ENCODE measurements around the gene AKR1D1. TPM values are rescaled to one million over a fixed set of nuclear protein-coding genes. Genes with fewer than 3 reads are reported as not detected.

AKR1D1 gene
- total RNA-seq, 4 donors from 2014 or later, result 0.20 TPM; not detected in 3

- in situ Hi-C loops (cut with MboI; ENCODE audit: low sequenced_read_pairs in 4 of 4), result no loop called here
- Histone ChIP-seq H3K27me3 (no peaks in the 10 kb centered on the region), H3K4me3 (no peak overlapping the region), H3K9me3 (no peaks in the 10 kb centered on the region), H3K4me1 (no peaks in the 10 kb centered on the region), H3K27ac (no peak overlapping the region), H3K36me3 (no peaks in the 10 kb centered on the region)
- TF ChIP-seq POLR2A (IDR thresholded peaks at IDR 0.05), result no peak
- no peak for TF ChIP-seq CTCF (IDR thresholded peaks at IDR 0.05 in 4 of 5, conservative IDR thresholded peaks at IDR 0.05 in 1 of 5)
- ATAC-seq, result no peak
- no peak for DNase-seq
- intact Hi-C loops (cut with DNase I; ENCODE audit: low total_unique reads), result no loop called here
These were observed 40.6 kb downstream of the AKR1D1 start for GRCh38 chr7:138116892-138117291.

GRCh38 chr7:138120140-138120827 lies 44.0 kb downstream of the AKR1D1 start:
- DNase-seq (no peak), ATAC-seq (no peak)
- H3K4me3 ChIP-seq, result no peak overlapping the region
- no peak overlapping the region for H3K27ac ChIP-seq
- TF ChIP-seq CTCF (IDR thresholded peaks at IDR 0.05 in 4 of 5, conservative IDR thresholded peaks at IDR 0.05 in 1 of 5) (no peak), POLR2A (IDR thresholded peaks at IDR 0.05) (no peak)
- H3K27me3 ChIP-seq, result no peaks in the 10 kb centered on the region
- in situ Hi-C loops (cut with MboI; ENCODE audit: low sequenced_read_pairs in 4 of 4), result no loop called here
- H3K4me1 ChIP-seq, result no peaks in the 10 kb centered on the region
- H3K36me3 ChIP-seq, result no peaks in the 10 kb centered on the region
- intact Hi-C loops (cut with DNase I; ENCODE audit: low total_unique reads), result no loop called here
- H3K9me3 ChIP-seq, result no peaks in the 10 kb centered on the region

GRCh38 chr7:138122162-138122561 lies 45.9 kb downstream of the AKR1D1 start:
- intact Hi-C loops (cut with DNase I; ENCODE audit: low total_unique reads) (no loop called here), in situ Hi-C loops (cut with MboI; ENCODE audit: low sequenced_read_pairs in 4 of 4) (no loop called here)
- no peaks in the 10 kb centered on the region for H3K36me3 ChIP-seq
- ATAC-seq (no peak), DNase-seq (no peak)
- no peaks in the 10 kb centered on the region for H3K4me1 ChIP-seq
- H3K4me3 ChIP-seq, result no peak overlapping the region
- H3K27ac ChIP-seq, result no peak overlapping the region
- no peaks in the 10 kb centered on the region for H3K9me3 ChIP-seq
- TF ChIP-seq POLR2A (IDR thresholded peaks at IDR 0.05) (no peak), CTCF (IDR thresholded peaks at IDR 0.05 in 4 of 5, conservative IDR thresholded peaks at IDR 0.05 in 1 of 5) (no peak)
- no peaks in the 10 kb centered on the region for H3K27me3 ChIP-seq

- H3K27ac ChIP-seq, result no peak overlapping the region
These were observed 48.9 kb downstream of the AKR1D1 start for GRCh38 chr7:138125119-138125518.

More at GRCh38 chr7:138125119-138125518, 48.9 kb downstream of the AKR1D1 start:
- no peak overlapping the region for H3K4me3 ChIP-seq
- ATAC-seq (no peak), DNase-seq (no peak)
- H3K9me3 ChIP-seq, result no peaks in the 10 kb centered on the region
- H3K4me1 ChIP-seq, result no peaks in the 10 kb centered on the region
- TF ChIP-seq CTCF (IDR thresholded peaks at IDR 0.05 in 4 of 5, conservative IDR thresholded peaks at IDR 0.05 in 1 of 5), result no peak
- no peak for TF ChIP-seq POLR2A (IDR thresholded peaks at IDR 0.05)
- intact Hi-C loops (cut with DNase I; ENCODE audit: low total_unique reads), result no loop called here
- no peaks in the 10 kb centered on the region for H3K27me3 ChIP-seq
- in situ Hi-C loops (cut with MboI; ENCODE audit: low sequenced_read_pairs in 4 of 4), result no loop called here
- H3K36me3 ChIP-seq, result no peaks in the 10 kb centered on the region

All from gastrocnemius medialis (tissue), 4 donors.